ENCODE results near the gene ENPP6.

Gene ENPP6

GRCh38 chr4:184217634-184218033 is at the start of gene ENPP6:
TSS of gene ENPP6 (minus strand) at chr4:184217873. CDS start at chr4:184217819, 54 bp downstream.
- DNase-seq, result no peak

- DNase-seq, result no peak
These were observed 49.5 kb upstream of the ENPP6 start for GRCh38 chr4:184267206-184267608.

- DNase-seq, result no peak
These were observed 48.1 kb upstream of the ENPP6 start for GRCh38 chr4:184265546-184266351.

GRCh38 chr4:184263910-184264732 is 46.4 kb upstream of the ENPP6 start:
- DNase-seq, result peak; percentile 89 to 93

GRCh38 chr4:184263461-184263860 is 45.8 kb upstream of the ENPP6 start:
- DNase-seq, result no peak

GRCh38 chr4:184262901-184263300 is 45.2 kb upstream of the ENPP6 start:
- no peak for DNase-seq

- no peak for DNase-seq
These were observed 43.6 kb upstream of the ENPP6 start for GRCh38 chr4:184261246-184261645.

GRCh38 chr4:184259866-184260265 is 42.2 kb upstream of the ENPP6 start:
- no peak for DNase-seq

GRCh38 chr4:184259081-184259480 is 41.4 kb upstream of the ENPP6 start:
- no peak for DNase-seq

- DNase-seq, result no peak
These were observed 38.4 kb upstream of the ENPP6 start for GRCh38 chr4:184255871-184256642.

- no peak for DNase-seq
These were observed 37.7 kb upstream of the ENPP6 start for GRCh38 chr4:184255361-184255760.

GRCh38 chr4:184253072-184253420 is 35.4 kb upstream of the ENPP6 start:
- DNase-seq, result no peak

- DNase-seq, result no peak
These were observed 34.7 kb upstream of the ENPP6 start for GRCh38 chr4:184252136-184253071.

- no peak for DNase-seq
These were observed 34.0 kb upstream of the ENPP6 start for GRCh38 chr4:184251670-184251980.

GRCh38 chr4:184250795-184251669 is 33.4 kb upstream of the ENPP6 start:
- DNase-seq, result peak in 1 of 2 donors; percentile 66

GRCh38 chr4:184248216-184248615 is 30.5 kb upstream of the ENPP6 start:
- DNase-seq, result no peak

- DNase-seq, result no peak
These were observed 29.7 kb upstream of the ENPP6 start for GRCh38 chr4:184247421-184247820.

- no peak for DNase-seq
These were observed 28.8 kb upstream of the ENPP6 start for GRCh38 chr4:184246426-184246825.

GRCh38 chr4:184238072-184238745 is 20.5 kb upstream of the ENPP6 start:
- no peak for DNase-seq

GRCh38 chr4:184237612-184238011 is 19.9 kb upstream of the ENPP6 start:
- DNase-seq, result peak; percentile 23 to 58

- no peak for DNase-seq
These were observed 17.9 kb upstream of the ENPP6 start for GRCh38 chr4:184235526-184235925.

Measured in CD4-positive, alpha-beta T cell treated with Interferon alpha-2 for 1 hour (primary cell).